ENCODE results near the gene CCDC9B.

The CCDC9B gene

DNA sequence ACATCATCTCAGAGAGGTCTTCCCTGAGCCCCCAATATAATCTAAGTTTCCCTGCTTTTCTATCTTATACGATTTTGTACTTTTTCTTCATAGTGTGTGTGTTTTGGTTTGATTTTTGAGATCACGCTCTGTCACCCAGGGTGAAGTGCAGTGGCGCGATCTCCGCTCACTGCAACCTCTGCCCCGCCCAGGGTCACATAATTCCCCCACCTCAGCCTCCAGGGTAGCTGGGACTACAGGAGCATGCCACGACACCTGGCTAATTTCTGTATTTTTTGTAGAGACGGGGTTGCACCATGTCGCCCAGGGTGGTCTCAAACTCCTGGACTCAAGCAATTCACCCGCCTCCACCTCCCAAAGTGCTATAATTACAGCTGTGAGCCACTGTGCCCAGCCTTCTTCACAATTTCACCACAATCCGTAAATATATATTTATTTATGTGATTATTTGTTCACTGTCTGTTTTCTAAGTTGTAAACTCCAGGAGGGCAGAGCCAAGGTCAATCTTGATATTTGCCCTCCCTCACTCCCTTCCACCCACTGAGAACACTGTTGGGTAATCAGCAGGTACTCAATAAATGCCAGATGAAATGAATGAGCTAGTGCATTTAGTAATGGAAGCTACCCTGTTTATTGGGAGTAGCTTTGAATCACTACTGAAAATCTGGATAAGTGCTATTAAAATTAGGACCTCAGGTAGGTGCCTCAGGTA is 41.2 kb upstream of the CCDC9B start:
- TF ChIP-seq, protein P1, sequence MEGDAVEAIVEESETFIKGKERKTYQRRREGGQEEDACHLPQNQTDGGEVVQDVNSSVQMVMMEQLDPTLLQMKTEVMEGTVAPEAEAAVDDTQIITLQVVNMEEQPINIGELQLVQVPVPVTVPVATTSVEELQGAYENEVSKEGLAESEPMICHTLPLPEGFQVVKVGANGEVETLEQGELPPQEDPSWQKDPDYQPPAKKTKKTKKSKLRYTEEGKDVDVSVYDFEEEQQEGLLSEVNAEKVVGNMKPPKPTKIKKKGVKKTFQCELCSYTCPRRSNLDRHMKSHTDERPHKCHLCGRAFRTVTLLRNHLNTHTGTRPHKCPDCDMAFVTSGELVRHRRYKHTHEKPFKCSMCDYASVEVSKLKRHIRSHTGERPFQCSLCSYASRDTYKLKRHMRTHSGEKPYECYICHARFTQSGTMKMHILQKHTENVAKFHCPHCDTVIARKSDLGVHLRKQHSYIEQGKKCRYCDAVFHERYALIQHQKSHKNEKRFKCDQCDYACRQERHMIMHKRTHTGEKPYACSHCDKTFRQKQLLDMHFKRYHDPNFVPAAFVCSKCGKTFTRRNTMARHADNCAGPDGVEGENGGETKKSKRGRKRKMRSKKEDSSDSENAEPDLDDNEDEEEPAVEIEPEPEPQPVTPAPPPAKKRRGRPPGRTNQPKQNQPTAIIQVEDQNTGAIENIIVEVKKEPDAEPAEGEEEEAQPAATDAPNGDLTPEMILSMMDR (IDR thresholded peaks at IDR 0.05; ENCODE audit: control insufficient read depth, insufficient read depth, low read depth, low read length, missing control alignments), result no peak
- no peak for DNase-seq (ENCODE audit: low read depth)
- H3K4me3 ChIP-seq (ENCODE audit: control insufficient read depth, low read depth, low read length), result no peak overlapping the region

DNA sequence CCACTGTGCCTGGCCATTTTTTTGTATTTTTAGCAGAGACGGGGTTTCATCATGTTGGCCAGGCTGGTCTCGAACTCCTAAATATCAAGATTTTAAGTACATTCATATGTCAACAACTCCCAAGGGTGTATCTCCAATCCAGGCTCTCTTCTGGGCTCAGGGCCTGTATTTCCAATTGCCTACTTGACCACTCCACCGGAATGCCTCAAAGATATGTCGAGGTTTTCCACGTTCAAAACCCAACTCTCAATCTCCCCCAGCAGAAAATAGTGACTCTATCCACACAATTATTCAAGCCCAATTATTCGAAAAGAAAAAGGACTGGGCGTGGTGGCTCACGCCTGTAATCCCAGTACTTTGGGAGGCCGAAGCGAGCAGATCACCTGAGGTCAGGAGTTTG is 39.9 kb upstream of the CCDC9B start:
- TF ChIP-seq, protein P1 (IDR thresholded peaks at IDR 0.05; ENCODE audit: control insufficient read depth, insufficient read depth, low read depth, low read length, missing control alignments), result no peak
- H3K4me3 ChIP-seq (ENCODE audit: control insufficient read depth, low read depth, low read length), result no peak overlapping the region
- DNase-seq (ENCODE audit: low read depth), result no peak

DNA sequence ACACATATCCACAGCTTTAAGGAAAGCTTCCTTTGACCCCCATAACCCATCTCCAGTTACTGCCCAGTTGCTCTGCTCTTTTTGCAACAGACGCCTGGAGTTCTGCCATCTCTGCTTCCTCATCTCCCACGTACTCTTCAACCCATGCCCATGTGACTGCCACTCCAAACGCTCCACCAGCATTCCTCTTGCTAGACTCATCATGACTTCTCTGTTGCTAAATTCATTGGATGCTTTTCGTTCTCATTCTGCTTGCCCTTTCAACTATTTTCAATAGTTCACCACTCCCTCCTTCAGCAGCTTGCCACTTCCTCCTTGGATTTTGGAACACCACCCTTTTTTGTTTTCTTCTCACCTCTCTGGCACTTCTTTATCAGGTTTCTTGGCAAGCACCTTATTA is 39.1 kb upstream of the CCDC9B start:
- TF ChIP-seq, protein P1 (IDR thresholded peaks at IDR 0.05; ENCODE audit: control insufficient read depth, insufficient read depth, low read depth, low read length, missing control alignments), result no peak
- peak; percentile 93 for DNase-seq (ENCODE audit: low read depth)
- H3K4me3 ChIP-seq (ENCODE audit: control insufficient read depth, low read depth, low read length), result no peak overlapping the region

DNA sequence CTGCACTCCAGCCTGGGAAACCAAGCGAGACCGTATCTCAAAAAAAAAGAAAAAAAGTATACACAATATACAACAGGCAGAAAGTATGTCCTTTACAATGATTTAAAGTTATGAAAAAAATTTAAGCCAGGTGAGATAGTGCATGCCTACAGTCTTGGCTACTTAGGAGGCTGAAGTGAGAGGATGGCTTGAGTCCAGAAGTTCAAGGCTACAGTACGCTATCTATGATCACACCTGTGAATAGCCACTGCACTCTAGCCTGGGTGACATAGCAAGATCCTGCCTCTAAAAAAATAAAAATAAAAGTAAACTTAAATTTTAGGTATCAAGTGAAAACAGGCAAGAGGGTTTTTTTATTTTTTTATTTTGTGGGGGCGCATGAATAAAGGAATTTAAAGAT is 38.6 kb upstream of the CCDC9B start:
- no peak for DNase-seq (ENCODE audit: low read depth)
- TF ChIP-seq, protein P1 (IDR thresholded peaks at IDR 0.05; ENCODE audit: control insufficient read depth, insufficient read depth, low read depth, low read length, missing control alignments), result no peak
- no peak overlapping the region for H3K4me3 ChIP-seq (ENCODE audit: control insufficient read depth, low read depth, low read length)

DNA sequence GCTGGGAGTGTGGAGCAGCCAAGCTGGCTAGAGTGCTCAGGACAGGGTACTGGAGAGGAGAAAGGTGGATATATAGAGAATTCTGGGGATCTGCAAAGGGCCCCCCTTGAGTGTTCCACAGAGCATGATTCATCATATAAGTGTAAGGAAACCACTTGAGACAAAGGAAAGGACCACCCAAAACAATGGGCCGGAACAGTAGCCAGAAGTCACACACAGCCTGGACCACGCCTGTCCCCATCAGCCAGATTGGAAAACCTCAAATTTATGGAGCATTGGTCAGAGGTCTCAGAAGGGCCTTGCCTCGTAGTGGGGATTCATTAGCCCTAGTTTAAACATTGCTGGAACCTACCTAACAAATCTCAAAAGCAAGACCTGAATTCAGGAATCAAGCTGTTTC is 36.9 kb upstream of the CCDC9B start:
- TF ChIP-seq, protein P1 (IDR thresholded peaks at IDR 0.05; ENCODE audit: control insufficient read depth, insufficient read depth, low read depth, low read length, missing control alignments), result no peak
- no peak overlapping the region for H3K4me3 ChIP-seq (ENCODE audit: control insufficient read depth, low read depth, low read length)
- DNase-seq (ENCODE audit: low read depth), result no peak

DNA sequence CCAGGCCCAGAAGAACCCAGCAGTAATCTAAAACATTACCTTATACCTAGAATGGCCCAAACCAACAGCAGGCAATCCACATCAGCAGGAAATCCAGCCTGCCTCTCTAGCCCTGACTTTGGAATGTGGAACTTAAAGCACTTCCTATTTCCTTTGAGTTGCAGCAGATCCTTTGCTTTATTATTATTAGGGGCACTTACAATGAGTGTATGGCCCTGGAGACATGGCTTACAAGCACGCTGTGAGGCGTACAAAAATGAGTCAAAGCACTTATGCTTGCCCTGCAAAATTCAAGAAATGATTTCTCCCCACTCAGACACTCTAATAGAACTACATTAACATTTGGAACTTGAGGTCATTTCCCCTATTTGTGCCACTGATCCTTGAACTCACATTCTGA is 32.2 kb upstream of the CCDC9B start:
- no peak overlapping the region for H3K4me3 ChIP-seq (ENCODE audit: control insufficient read depth, low read depth, low read length)
- TF ChIP-seq, protein P1 (IDR thresholded peaks at IDR 0.05; ENCODE audit: control insufficient read depth, insufficient read depth, low read depth, low read length, missing control alignments), result no peak
- no peak for DNase-seq (ENCODE audit: low read depth)

Measured in AG09309 (cell line).